ENCODE data around the gene PNRC2.
A peak's percentile ranks its signal among the peaks of the same experiment; 100 is the strongest.

The PNRC2 gene

DNA sequence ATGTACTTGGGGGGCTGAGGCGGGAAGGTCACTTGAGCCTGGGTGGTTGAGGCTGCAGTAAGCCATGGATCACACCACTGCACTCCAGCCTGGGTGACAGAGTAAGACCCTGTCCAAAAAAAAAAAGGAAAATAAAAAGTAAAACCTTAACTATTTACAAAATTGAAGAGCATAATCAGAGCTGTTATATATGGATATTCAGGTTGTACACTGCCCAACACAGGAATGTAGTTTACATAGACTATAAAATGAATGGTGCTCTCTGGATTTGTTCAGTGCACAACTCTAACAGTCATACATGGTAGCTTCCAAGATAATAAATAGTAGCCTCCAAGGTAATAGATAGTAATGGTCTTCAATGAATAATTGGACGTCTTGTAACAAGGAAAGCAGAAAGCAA, 43.1 kb downstream of the PNRC2 start:
- H3K4me1 ChIP-seq (ENCODE audit: control insufficient read depth, insufficient read depth, low read length): peaks cover 12% of the 10 kb centered on the region
- H3K36me3 ChIP-seq (ENCODE audit: control insufficient read depth in 2 of 2, insufficient read depth in 1 of 2, low read length in 2 of 2): no peaks in the 10 kb centered on the region
- H3K9me3 ChIP-seq (ENCODE audit: control insufficient read depth, insufficient read depth, low read depth, low read length): no peaks in the 10 kb centered on the region
- no peak overlapping the region for H3K4me3 ChIP-seq (ENCODE audit: low read depth, low read length)
- POLR2A ChIA-PET: interaction anchor here (1.5 to 1.9 kb wide), 3 partner anchors 16 to 38 kb away, joined by 4 to 10 read pairs (median 5); partner anchors contain the start of gene SRSF10
- H3K27ac ChIP-seq (ENCODE audit: extremely low read depth, low read depth, low read length): no peak overlapping the region; the same call in 1 of the 2 replicates
- CTCF ChIA-PET: interaction anchor here (1.3 to 2.3 kb wide), 2 partner anchors 9 to 25 kb away, joined by 3 to 11 read pairs; no protein-coding TSS in a partner anchor
- TF ChIP-seq, protein P1, sequence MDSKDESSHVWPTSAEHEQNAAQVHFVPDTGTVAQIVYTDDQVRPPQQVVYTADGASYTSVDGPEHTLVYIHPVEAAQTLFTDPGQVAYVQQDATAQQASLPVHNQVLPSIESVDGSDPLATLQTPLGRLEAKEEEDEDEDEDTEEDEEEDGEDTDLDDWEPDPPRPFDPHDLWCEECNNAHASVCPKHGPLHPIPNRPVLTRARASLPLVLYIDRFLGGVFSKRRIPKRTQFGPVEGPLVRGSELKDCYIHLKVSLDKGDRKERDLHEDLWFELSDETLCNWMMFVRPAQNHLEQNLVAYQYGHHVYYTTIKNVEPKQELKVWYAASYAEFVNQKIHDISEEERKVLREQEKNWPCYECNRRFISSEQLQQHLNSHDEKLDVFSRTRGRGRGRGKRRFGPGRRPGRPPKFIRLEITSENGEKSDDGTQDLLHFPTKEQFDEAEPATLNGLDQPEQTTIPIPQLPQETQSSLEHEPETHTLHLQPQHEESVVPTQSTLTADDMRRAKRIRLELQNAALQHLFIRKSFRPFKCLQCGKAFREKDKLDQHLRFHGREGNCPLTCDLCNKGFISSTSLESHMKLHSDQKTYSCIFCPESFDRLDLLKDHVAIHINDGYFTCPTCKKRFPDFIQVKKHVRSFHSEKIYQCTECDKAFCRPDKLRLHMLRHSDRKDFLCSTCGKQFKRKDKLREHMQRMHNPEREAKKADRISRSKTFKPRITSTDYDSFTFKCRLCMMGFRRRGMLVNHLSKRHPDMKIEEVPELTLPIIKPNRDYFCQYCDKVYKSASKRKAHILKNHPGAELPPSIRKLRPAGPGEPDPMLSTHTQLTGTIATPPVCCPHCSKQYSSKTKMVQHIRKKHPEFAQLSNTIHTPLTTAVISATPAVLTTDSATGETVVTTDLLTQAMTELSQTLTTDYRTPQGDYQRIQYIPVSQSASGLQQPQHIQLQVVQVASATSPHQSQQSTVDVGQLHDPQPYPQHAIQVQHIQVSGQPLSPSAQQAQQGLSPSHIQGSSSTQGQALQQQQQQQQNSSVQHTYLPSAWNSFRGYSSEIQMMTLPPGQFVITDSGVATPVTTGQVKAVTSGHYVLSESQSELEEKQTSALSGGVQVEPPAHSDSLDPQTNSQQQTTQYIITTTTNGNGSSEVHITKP (tag by site-specific recombination; IDR thresholded peaks at IDR 0.05): peak; percentile 89
- no peak for TF ChIP-seq ZNF747 (tag by site-specific recombination; IDR thresholded peaks at IDR 0.05)
- TF ChIP-seq KLF9 (tag by site-specific recombination; IDR thresholded peaks at IDR 0.05; ENCODE audit: low read depth): no peak
- no peak for TF ChIP-seq GLI4 (tag by site-specific recombination; IDR thresholded peaks at IDR 0.05)
- TF ChIP-seq HOXD13 (CRISPR knock-in tag; IDR thresholded peaks at IDR 0.05; ENCODE audit: borderline replicate concordance): no peak

DNA sequence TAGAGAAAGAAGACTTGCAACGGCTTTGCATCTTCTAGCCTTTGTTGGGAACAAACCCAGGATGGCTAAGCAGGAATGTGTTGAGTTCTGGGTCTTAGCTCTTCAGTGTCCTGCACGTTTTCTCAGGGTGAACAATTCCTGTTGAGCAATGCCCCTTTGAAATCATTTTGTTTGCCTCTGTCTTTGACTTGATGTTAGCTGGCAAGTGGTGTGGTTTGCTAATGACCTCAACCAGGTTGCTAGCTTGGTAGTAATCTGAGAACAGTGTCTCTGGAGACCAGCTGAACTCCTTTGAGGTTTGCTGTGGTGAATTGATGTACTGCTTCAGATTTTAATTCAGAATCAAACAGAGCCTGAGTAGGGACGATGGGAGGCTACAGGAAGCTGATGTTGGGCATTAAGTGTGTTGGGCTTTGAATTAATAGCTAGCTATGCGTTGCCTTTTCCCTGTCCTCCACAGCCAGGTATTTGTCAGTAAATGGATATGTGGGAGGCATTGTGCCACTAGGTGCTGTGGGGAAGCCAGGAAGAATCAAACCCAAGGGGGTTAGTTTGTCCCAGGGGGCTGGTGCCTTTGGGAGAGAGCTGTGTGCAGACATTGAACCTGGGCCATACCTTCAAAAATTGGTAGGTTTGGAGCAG, 43.8 kb downstream of the PNRC2 start:
- CTCF ChIA-PET: interaction anchor here (0.6 to 2.3 kb wide), 9 partner anchors 9 to 286 kb away, joined by 3 to 11 read pairs (median 3); partner anchors contain the start of gene MYOM3
- Histone ChIP-seq H3K36me3 (ENCODE audit: control insufficient read depth in 2 of 2, insufficient read depth in 1 of 2, low read length in 2 of 2) (no peaks in the 10 kb centered on the region), H3K27ac (ENCODE audit: extremely low read depth, low read depth, low read length) (peak overlapping the region; percentile 18; the same call in 1 of the 2 replicates), H3K9me3 (ENCODE audit: control insufficient read depth, insufficient read depth, low read depth, low read length) (no peaks in the 10 kb centered on the region), H3K4me3 (ENCODE audit: low read depth, low read length) (no peak overlapping the region), H3K4me1 (ENCODE audit: control insufficient read depth, insufficient read depth, low read length) (peaks cover 16% of the 10 kb centered on the region)
- POLR2A ChIA-PET: interaction anchor here (0.8 to 1.9 kb wide), 4 partner anchors 15 to 39 kb away, joined by 3 to 10 read pairs (median 4); partner anchors contain the start of gene SRSF10
- TF ChIP-seq ZEB2 (tag by site-specific recombination; IDR thresholded peaks at IDR 0.05): no peak
- peak; percentile 63; the same call in 1 of the 2 replicates for TF ChIP-seq ZNF629 (tag by site-specific recombination; IDR thresholded peaks at IDR 0.05)
- TF ChIP-seq, protein P2, sequence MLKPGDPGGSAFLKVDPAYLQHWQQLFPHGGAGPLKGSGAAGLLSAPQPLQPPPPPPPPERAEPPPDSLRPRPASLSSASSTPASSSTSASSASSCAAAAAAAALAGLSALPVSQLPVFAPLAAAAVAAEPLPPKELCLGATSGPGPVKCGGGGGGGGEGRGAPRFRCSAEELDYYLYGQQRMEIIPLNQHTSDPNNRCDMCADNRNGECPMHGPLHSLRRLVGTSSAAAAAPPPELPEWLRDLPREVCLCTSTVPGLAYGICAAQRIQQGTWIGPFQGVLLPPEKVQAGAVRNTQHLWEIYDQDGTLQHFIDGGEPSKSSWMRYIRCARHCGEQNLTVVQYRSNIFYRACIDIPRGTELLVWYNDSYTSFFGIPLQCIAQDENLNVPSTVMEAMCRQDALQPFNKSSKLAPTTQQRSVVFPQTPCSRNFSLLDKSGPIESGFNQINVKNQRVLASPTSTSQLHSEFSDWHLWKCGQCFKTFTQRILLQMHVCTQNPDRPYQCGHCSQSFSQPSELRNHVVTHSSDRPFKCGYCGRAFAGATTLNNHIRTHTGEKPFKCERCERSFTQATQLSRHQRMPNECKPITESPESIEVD (tag by site-specific recombination; IDR thresholded peaks at IDR 0.05): no peak
- no peak; the same call in 1 of the 2 replicates for TF ChIP-seq ZBTB8A (tag by site-specific recombination; IDR thresholded peaks at IDR 0.05)
- no peak for TF ChIP-seq ZNF341 (tag by site-specific recombination; IDR thresholded peaks at IDR 0.05; ENCODE audit: low read depth)
- TF ChIP-seq ZNF274 (IDR thresholded peaks at IDR 0.05; ENCODE audit: low read length): no peak
- no peak for TF ChIP-seq ZNF274 (tag by site-specific recombination; IDR thresholded peaks at IDR 0.05; ENCODE audit: borderline replicate concordance)
- no peak for TF ChIP-seq ZNF324 (tag by site-specific recombination; IDR thresholded peaks at IDR 0.05)
- TF ChIP-seq FEZF1 (tag by site-specific recombination; IDR thresholded peaks at IDR 0.05): peak; percentile 78
- TF ChIP-seq, protein P3, sequence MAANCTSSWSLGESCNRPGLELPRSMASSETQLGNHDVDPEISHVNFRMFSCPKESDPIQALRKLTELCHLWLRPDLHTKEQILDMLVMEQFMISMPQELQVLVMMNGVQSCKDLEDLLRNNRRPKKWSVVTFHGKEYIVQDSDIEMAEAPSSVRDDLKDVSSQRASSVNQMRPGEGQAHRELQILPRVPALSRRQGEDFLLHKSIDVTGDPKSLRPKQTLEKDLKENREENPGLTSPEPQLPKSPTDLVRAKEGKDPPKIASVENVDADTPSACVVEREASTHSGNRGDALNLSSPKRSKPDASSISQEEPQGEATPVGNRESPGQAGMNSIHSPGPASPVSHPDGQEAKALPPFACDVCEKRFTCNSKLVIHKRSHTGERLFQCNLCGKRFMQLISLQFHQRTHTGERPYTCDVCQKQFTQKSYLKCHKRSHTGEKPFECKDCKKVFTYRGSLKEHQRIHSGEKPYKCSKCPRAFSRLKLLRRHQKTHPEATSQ (tag by site-specific recombination; IDR thresholded peaks at IDR 0.05): no peak
- TF ChIP-seq ZNF248 (tag by site-specific recombination; IDR thresholded peaks at IDR 0.05): no peak
- TF ChIP-seq ZNF510 (tag by site-specific recombination; IDR thresholded peaks at IDR 0.05; ENCODE audit: insufficient replicate concordance): no peak
- TF ChIP-seq ZNF184 (tag by site-specific recombination; IDR thresholded peaks at IDR 0.05): peak; percentile 80; the same call in 1 of the 2 replicates
- TF ChIP-seq, protein P4, sequence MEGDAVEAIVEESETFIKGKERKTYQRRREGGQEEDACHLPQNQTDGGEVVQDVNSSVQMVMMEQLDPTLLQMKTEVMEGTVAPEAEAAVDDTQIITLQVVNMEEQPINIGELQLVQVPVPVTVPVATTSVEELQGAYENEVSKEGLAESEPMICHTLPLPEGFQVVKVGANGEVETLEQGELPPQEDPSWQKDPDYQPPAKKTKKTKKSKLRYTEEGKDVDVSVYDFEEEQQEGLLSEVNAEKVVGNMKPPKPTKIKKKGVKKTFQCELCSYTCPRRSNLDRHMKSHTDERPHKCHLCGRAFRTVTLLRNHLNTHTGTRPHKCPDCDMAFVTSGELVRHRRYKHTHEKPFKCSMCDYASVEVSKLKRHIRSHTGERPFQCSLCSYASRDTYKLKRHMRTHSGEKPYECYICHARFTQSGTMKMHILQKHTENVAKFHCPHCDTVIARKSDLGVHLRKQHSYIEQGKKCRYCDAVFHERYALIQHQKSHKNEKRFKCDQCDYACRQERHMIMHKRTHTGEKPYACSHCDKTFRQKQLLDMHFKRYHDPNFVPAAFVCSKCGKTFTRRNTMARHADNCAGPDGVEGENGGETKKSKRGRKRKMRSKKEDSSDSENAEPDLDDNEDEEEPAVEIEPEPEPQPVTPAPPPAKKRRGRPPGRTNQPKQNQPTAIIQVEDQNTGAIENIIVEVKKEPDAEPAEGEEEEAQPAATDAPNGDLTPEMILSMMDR (tag by site-specific recombination; IDR thresholded peaks at IDR 0.05): no peak
- TF ChIP-seq, protein P5, sequence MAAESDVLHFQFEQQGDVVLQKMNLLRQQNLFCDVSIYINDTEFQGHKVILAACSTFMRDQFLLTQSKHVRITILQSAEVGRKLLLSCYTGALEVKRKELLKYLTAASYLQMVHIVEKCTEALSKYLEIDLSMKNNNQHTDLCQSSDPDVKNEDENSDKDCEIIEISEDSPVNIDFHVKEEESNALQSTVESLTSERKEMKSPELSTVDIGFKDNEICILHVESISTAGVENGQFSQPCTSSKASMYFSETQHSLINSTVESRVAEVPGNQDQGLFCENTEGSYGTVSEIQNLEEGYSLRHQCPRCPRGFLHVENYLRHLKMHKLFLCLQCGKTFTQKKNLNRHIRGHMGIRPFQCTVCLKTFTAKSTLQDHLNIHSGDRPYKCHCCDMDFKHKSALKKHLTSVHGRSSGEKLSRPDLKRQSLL (tag by site-specific recombination; IDR thresholded peaks at IDR 0.05): no peak
- TF ChIP-seq ZNF2 (tag by site-specific recombination; IDR thresholded peaks at IDR 0.05): no peak
- TF ChIP-seq, protein P6, sequence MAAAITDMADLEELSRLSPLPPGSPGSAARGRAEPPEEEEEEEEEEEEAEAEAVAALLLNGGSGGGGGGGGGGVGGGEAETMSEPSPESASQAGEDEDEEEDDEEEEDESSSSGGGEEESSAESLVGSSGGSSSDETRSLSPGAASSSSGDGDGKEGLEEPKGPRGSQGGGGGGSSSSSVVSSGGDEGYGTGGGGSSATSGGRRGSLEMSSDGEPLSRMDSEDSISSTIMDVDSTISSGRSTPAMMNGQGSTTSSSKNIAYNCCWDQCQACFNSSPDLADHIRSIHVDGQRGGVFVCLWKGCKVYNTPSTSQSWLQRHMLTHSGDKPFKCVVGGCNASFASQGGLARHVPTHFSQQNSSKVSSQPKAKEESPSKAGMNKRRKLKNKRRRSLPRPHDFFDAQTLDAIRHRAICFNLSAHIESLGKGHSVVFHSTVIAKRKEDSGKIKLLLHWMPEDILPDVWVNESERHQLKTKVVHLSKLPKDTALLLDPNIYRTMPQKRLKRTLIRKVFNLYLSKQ (tag by site-specific recombination; IDR thresholded peaks at IDR 0.05; ENCODE audit: borderline replicate concordance): no peak
- TF ChIP-seq BCL11A (tag by site-specific recombination; IDR thresholded peaks at IDR 0.05; ENCODE audit: low read depth): no peak
